ENCODE measurements around the gene NASP.

DNA sequence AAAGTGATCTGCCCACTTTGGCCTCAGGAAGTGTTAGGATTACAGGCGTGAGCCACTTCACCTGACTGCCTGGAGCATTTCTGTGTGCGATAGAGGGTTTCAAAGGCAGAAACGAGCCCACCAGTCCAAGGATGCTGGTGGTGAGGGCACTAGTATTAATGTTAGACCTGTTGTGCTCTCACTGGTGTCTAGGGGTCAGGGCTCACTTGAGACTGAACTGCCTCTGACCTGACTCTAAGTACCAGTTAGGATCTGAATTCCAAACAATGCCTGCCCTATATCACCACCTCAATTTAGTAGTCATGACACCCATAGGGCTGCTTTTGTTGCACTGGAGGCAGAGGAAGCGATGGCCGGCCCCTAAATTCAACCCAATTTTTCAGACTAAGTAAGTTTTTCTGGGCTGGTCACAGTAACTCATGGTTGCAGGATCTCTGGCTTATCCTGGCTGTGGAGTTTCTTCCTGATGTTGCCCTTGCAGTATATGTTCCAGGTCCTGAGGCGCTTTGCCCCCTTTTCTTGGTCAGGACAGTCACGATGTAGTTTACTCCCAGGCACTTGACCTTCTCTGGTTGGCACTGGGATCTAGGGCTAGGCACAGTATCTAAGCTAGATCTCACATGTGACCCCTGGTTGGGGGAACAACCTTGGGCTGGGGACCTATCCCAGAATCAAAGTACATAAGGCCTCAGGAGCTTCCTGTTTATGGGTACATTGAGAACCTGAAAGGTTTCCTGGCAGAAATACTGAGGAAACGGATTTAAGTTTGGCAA lies 35.5 kb downstream of the NASP start:
- TF ChIP-seq, protein P1, sequence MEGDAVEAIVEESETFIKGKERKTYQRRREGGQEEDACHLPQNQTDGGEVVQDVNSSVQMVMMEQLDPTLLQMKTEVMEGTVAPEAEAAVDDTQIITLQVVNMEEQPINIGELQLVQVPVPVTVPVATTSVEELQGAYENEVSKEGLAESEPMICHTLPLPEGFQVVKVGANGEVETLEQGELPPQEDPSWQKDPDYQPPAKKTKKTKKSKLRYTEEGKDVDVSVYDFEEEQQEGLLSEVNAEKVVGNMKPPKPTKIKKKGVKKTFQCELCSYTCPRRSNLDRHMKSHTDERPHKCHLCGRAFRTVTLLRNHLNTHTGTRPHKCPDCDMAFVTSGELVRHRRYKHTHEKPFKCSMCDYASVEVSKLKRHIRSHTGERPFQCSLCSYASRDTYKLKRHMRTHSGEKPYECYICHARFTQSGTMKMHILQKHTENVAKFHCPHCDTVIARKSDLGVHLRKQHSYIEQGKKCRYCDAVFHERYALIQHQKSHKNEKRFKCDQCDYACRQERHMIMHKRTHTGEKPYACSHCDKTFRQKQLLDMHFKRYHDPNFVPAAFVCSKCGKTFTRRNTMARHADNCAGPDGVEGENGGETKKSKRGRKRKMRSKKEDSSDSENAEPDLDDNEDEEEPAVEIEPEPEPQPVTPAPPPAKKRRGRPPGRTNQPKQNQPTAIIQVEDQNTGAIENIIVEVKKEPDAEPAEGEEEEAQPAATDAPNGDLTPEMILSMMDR (IDR thresholded peaks at IDR 0.05; ENCODE audit: insufficient read depth, low read depth, low read length): no peak
- no peak for TF ChIP-seq EZH2 (IDR thresholded peaks at IDR 0.05; ENCODE audit: insufficient read depth, low read length)

Measured in astrocyte (in vitro differentiated cells and primary cell).